ENCODE data around the gene ADAMTS6.

DNA sequence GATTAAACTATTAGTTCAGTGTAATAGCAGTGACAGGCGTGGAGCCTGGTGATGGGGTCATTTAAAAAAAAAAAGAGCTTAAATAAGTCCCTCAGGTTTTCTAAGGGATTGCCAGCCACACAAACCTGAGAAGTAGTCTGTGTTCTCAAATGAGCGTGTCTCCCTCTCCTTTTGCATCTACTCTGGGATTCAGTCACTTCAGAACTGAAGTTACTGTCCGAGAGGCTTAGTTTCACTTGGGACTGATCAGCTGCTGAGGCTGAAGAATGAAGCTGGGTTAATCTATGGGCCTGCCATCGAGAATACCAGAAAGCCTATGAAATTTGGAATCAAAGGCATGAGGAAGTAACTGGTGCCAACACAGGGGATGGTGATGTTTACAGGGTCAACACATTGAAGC lies 310.1 kb downstream of the ADAMTS6 start:
- TF ChIP-seq, protein P1, sequence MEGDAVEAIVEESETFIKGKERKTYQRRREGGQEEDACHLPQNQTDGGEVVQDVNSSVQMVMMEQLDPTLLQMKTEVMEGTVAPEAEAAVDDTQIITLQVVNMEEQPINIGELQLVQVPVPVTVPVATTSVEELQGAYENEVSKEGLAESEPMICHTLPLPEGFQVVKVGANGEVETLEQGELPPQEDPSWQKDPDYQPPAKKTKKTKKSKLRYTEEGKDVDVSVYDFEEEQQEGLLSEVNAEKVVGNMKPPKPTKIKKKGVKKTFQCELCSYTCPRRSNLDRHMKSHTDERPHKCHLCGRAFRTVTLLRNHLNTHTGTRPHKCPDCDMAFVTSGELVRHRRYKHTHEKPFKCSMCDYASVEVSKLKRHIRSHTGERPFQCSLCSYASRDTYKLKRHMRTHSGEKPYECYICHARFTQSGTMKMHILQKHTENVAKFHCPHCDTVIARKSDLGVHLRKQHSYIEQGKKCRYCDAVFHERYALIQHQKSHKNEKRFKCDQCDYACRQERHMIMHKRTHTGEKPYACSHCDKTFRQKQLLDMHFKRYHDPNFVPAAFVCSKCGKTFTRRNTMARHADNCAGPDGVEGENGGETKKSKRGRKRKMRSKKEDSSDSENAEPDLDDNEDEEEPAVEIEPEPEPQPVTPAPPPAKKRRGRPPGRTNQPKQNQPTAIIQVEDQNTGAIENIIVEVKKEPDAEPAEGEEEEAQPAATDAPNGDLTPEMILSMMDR (IDR thresholded peaks at IDR 0.05; ENCODE audit: insufficient read depth, low read length, poor library complexity, severe bottlenecking) = no peak
- TF ChIP-seq EZH2phosphoT487 (conservative IDR thresholded peaks at IDR 0.05; ENCODE audit: low read length) = no peak

Data from SU-DHL-6 (cell line).